Chondrocyte (in vitro differentiated cells): Measurements from ENCODE around the gene MAST2. TPM values are rescaled to one million over a fixed set of nuclear protein-coding genes. Genes with fewer than 3 reads are reported as not detected.

Source experiments
- DNase-seq: peaks from one replicate; pipeline ENCODE4 v3.0.0; 2021; ENCODE audit warnings: mixed read lengths, low spot score
- H3K27ac Mint-ChIP-seq: one replicate; pipeline ENCODE4 v1.8.0; 2021; ENCODE audit warnings: mild to moderate bottlenecking, moderate library complexity, mixed read lengths; ENCODE audit not compliant: unreplicated experiment
- H3K27me3 Mint-ChIP-seq: 2 replicates; pipeline ENCODE4 v1.8.0; 2021; ENCODE audit warnings: low read depth, mixed read lengths
- H3K36me3 Mint-ChIP-seq: 2 replicates; pipeline ENCODE4 v1.8.0; 2021; ENCODE audit warnings: low read depth, mixed read lengths
- H3K4me1 Mint-ChIP-seq: 2 replicates; pipeline ENCODE4 v1.8.0; 2021; ENCODE audit warnings: low read depth, mild to moderate bottlenecking, mixed read lengths
- H3K4me3 Mint-ChIP-seq: one replicate; pipeline ENCODE4 v1.8.0; 2021; ENCODE audit warnings: mild to moderate bottlenecking, moderate library complexity, mixed read lengths; ENCODE audit not compliant: unreplicated experiment
- H3K9me3 Mint-ChIP-seq: 2 replicates; pipeline ENCODE4 v1.8.0; 2021; ENCODE audit warnings: low read depth, mixed read lengths
- CTCF ChIP-seq: fragments of 200-600 bp; sonication (generic); IDR thresholded peaks from 2 replicates; pipeline ENCODE4 v1.5.0; 2021; ENCODE audit warnings: antibody characterized with exemption, mild to moderate bottlenecking, moderate library complexity
- total RNA-seq: library from RNA; stranded (reverse); gene quantifications from 3 replicates; pipeline ENCODE4 v1.2.1, GENCODE V29; 2021

MAST2 gene
- total RNA-seq, 1 donor from 2014 or later, result 53.2 TPM

- no peaks in the 10 kb centered on the region for H3K27me3 Mint-ChIP-seq
- H3K9me3 Mint-ChIP-seq, result no peaks in the 10 kb centered on the region
- H3K4me3 Mint-ChIP-seq, result no peak overlapping the region
- no peak for DNase-seq
- H3K4me1 Mint-ChIP-seq, result peaks cover 3% of the 10 kb centered on the region
- peak overlapping the region; percentile 24 for H3K27ac Mint-ChIP-seq
- peaks cover 12% of the 10 kb centered on the region for H3K36me3 Mint-ChIP-seq
- no peak for TF ChIP-seq CTCF
These were observed 236.2 kb downstream of the MAST2 start for GRCh38 chr1:46039571-46040052.

- H3K9me3 Mint-ChIP-seq, result no peaks in the 10 kb centered on the region
- peaks cover 12% of the 10 kb centered on the region for H3K36me3 Mint-ChIP-seq
- peaks cover 3% of the 10 kb centered on the region for H3K4me1 Mint-ChIP-seq
- no peak overlapping the region for H3K27ac Mint-ChIP-seq
- no peak for TF ChIP-seq CTCF
- H3K27me3 Mint-ChIP-seq, result no peaks in the 10 kb centered on the region
- no peak overlapping the region for H3K4me3 Mint-ChIP-seq
- DNase-seq, result no peak
These were observed 238.1 kb downstream of the MAST2 start for GRCh38 chr1:46041551-46041950.

GRCh38 chr1:46041974-46042373 lies 238.6 kb downstream of the MAST2 start:
- Mint-ChIP-seq H3K4me3 (no peak overlapping the region), H3K4me1 (peaks cover 3% of the 10 kb centered on the region), H3K27me3 (no peaks in the 10 kb centered on the region), H3K9me3 (no peaks in the 10 kb centered on the region), H3K36me3 (peaks cover 12% of the 10 kb centered on the region), H3K27ac (no peak overlapping the region)
- no peak for DNase-seq
- TF ChIP-seq CTCF, result no peak

- peaks cover 12% of the 10 kb centered on the region for H3K36me3 Mint-ChIP-seq
- DNase-seq, result no peak
- no peaks in the 10 kb centered on the region for H3K27me3 Mint-ChIP-seq
- TF ChIP-seq CTCF, result no peak
- no peak overlapping the region for H3K27ac Mint-ChIP-seq
- H3K4me1 Mint-ChIP-seq, result peaks cover 3% of the 10 kb centered on the region
- H3K4me3 Mint-ChIP-seq, result no peak overlapping the region
- no peaks in the 10 kb centered on the region for H3K9me3 Mint-ChIP-seq
These were observed 240.1 kb downstream of the MAST2 start for GRCh38 chr1:46043458-46044017.

GRCh38 chr1:46044116-46044515 lies 240.7 kb downstream of the MAST2 start:
- Mint-ChIP-seq H3K36me3 (peaks cover 13% of the 10 kb centered on the region), H3K9me3 (no peaks in the 10 kb centered on the region), H3K27me3 (no peaks in the 10 kb centered on the region), H3K4me3 (no peak overlapping the region), H3K27ac (no peak overlapping the region), H3K4me1 (peaks cover 3% of the 10 kb centered on the region)
- DNase-seq, result no peak
- no peak for TF ChIP-seq CTCF
